Stomach (tissue), 9 donors: ENCODE measurements around the gene MYL3. TPM values are rescaled to one million over a fixed set of nuclear protein-coding genes. Genes with fewer than 3 reads are reported as not detected.

ENCODE experiments used
- DNase-seq, 2 donors: peaks; one replicate each; pipeline versions ENCODE4 v3.0.0 to v3.0.0-alpha.2; 2013 to 2019
- H3K27ac ChIP-seq, 5 donors: fragments of 200-600 bp in 4 of 5; sonication (generic) in 4 of 5; one replicate each; pipeline ENCODE4 v1.5.1; 2013 to 2019; ENCODE audit warnings: mild to moderate bottlenecking in 1 of 5, moderate library complexity in 1 of 5
- H3K27me3 ChIP-seq, 3 donors: fragments of 200-600 bp; sonication (generic); one replicate each; pipeline ENCODE4 v1.5.1; 2017 to 2019; ENCODE audit warnings: mixed run types in 1 of 3
- H3K36me3 ChIP-seq, 4 donors: fragments of 200-600 bp; sonication (generic); 1 replicate in 3 of 4; 2 replicates in 1 of 4; pipeline ENCODE4 v1.5.1; 2016 to 2019
- H3K4me1 ChIP-seq, 4 donors: fragments of 200-600 bp; sonication (generic); one replicate each; pipeline ENCODE4 v1.5.1; 2016 to 2019
- H3K4me3 ChIP-seq, 4 donors: fragments of 200-600 bp; sonication (generic) in 3 of 4; one replicate each; pipeline ENCODE4 v1.5.1; 2016 to 2019; ENCODE audit warnings: mild to moderate bottlenecking in 1 of 4
- H3K9me3 ChIP-seq, 4 donors: fragments of 200-600 bp; sonication (generic); one replicate each; pipeline ENCODE4 v1.5.1; 2016 to 2019
- EP300 ChIP-seq: sonication (generic); formaldehyde crosslinking; IDR thresholded peaks from one replicate; pipeline ENCODE4 v1.6.1; 2017; ENCODE audit warnings: antibody characterized with exemption
- POLR2A ChIP-seq, 4 donors: fragments of 450-650 bp; IDR thresholded peaks; one replicate each; pipeline ENCODE4 v1.6.1; 2016; ENCODE audit warnings: antibody characterized with exemption in 4 of 4, control low read depth in 2 of 4, mild to moderate bottlenecking in 1 of 4, moderate library complexity in 1 of 4
- POLR2AphosphoS5 ChIP-seq, 3 donors: sonication (generic); formaldehyde crosslinking; IDR thresholded peaks; one replicate each; pipeline ENCODE4 v1.6.1; 2016; ENCODE audit warnings: antibody characterized with exemption in 3 of 3
- WGBS, 5 donors: extraction: QIAGEN DNeasy Blood & Tissue Kit in 3 of 5; methylation state at CpG; one replicate each; pipeline versions ENCODE4 v1.1.5 to v1.1.7; 2013 to 2018; 5-methylcytosine and 5-hydroxymethylcytosine counted together
- intact Hi-C: fragments of 100-400 bp; cut with DNase I; formaldehyde crosslinking; loops from one replicate; pipeline ENCODE4 v1.15.1; 2023; ENCODE audit warnings: low total_unique reads
- polyA plus RNA-seq, 3 donors: library from polyadenylated mRNA; stranded (reverse); fragments of 200-250 nt; gene quantifications; one replicate each; pipeline ENCODE4 v1.2.3, GENCODE V29; 2013
- total RNA-seq, 5 donors: library from RNA; depleted of rRNA; stranded (reverse); fragments of >200 nt; gene quantifications; one replicate each; pipeline versions ENCODE4 v1.1.0 to v1.2.3, GENCODE V29; 2014 to 2016
- TF ChIP-seq, protein P1 (sequence below), 7 experiments: fragments of 450-650 bp in 4 of 7; fragments of 200-600 bp in 3 of 7; sonication (generic) in 3 of 7; IDR thresholded peaks; one replicate each; pipeline ENCODE4 v1.5.1; 2016 to 2019; ENCODE audit warnings: antibody characterized with exemption in 7 of 7, control low read depth in 2 of 7, mild to moderate bottlenecking in 1 of 7
- donor health status: healthy with polysubstance abuse.
- donor health status: Bipolar disorder and iron deficiency.
- donor health status: healthy.

The MYL3 gene
- total and polyA plus RNA-seq, 8 donors: 1.5 to 11.5 (median 5.0) TPM; not detected in 4

DNA sequence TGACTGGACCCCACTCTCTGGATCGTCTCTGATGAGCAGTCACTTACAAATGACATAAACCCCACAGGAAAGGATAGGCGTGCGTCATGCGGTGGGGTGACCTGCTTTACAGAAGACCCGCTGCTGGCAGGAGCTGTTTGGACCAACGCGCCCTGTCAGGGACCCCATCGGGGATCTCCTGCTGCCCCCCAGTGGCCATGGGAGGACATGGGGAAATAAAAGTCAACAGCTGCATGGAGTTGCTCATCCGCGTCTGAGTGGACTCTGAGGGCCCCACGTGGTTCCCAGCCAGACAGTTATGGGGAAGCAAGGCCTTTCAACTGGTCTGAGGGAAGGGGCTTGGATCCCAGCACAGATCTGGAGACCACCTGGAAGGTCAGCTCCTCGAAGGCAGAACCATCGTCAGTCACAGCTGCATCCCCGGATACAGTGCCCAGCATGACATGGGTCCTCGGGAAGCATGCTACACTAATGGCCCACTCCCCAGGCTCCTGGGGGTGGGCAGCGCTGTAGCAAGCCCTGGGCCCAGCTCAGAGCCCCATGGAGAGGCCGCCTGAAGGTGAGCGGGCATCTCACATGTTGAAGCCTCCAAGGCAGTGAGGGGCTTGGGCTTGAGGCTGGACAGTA lies 46.4 kb upstream of the MYL3 start:
- Histone ChIP-seq H3K27ac (no peak overlapping the region), H3K4me1 (peaks cover 10 to 34% (median 20%) of the 10 kb centered on the region in 4 donors), H3K4me3 (no peak overlapping the region), H3K36me3 (no peaks in the 10 kb centered on the region), H3K9me3 (no peaks in the 10 kb centered on the region), H3K27me3 (no peaks in the 10 kb centered on the region)
- WGBS, 5 donors: 14 to 38% (median 18%) methylated on average over 9 to 18 of the region's 18 CpGs
- intact Hi-C loops: loop anchor here (5.0 kb wide), 1 partner anchor 47 kb away; the partner anchor contains the start of gene MYL3
- TF ChIP-seq POLR2A (IDR thresholded peaks at IDR 0.05) (no peak), POLR2AphosphoS5 (IDR thresholded peaks at IDR 0.05) (peak in 1 of 3 donors; percentile 10)
- TF ChIP-seq, protein P1, sequence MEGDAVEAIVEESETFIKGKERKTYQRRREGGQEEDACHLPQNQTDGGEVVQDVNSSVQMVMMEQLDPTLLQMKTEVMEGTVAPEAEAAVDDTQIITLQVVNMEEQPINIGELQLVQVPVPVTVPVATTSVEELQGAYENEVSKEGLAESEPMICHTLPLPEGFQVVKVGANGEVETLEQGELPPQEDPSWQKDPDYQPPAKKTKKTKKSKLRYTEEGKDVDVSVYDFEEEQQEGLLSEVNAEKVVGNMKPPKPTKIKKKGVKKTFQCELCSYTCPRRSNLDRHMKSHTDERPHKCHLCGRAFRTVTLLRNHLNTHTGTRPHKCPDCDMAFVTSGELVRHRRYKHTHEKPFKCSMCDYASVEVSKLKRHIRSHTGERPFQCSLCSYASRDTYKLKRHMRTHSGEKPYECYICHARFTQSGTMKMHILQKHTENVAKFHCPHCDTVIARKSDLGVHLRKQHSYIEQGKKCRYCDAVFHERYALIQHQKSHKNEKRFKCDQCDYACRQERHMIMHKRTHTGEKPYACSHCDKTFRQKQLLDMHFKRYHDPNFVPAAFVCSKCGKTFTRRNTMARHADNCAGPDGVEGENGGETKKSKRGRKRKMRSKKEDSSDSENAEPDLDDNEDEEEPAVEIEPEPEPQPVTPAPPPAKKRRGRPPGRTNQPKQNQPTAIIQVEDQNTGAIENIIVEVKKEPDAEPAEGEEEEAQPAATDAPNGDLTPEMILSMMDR (IDR thresholded peaks at IDR 0.05): peak in 5 of 7 experiments; percentile 70 to 83 (median 73)
- DNase-seq: peak; percentile 82 to 93

DNA sequence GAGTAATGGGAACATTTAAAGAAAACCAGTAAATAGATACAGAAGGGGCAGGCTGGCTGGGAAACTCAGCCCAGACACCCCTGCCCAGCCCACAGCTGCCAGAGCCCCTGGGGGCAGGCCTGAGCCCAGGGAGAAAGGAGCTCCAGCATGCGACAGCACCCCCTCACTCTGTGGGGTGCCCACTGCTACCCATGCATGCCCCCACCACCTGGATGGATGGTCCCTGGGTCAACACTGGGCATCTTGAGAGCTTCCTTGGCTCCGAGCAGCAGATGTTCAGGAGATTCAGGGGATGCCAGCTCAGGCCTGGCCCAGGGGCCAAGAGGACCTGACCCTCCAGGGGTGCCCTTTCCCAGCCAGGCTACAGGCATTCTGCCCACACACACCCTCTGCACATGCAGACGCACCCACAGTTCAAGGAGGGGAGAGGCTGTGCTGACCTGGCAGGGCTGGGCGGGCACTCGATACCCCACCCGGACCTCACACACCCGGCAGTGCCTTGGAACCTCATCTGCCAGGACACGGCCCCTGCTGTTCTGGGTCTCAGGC lies 45.8 kb upstream of the MYL3 start:
- H3K27ac ChIP-seq: no peak overlapping the region
- peaks cover 10 to 33% (median 19%) of the 10 kb centered on the region in 4 donors for H3K4me1 ChIP-seq
- intact Hi-C loops: loop anchor here (5.0 kb wide), 1 partner anchor 47 kb away; the partner anchor contains the start of gene MYL3
- H3K4me3 ChIP-seq: no peak overlapping the region
- no peaks in the 10 kb centered on the region for H3K27me3 ChIP-seq
- DNase-seq: no peak
- no peaks in the 10 kb centered on the region for H3K36me3 ChIP-seq
- WGBS, 5 donors: 33 to 55% (median 37%) methylated on average over 5 to 8 of the region's 8 CpGs
- TF ChIP-seq, protein P1 (IDR thresholded peaks at IDR 0.05): no peak
- no peak for TF ChIP-seq POLR2A (IDR thresholded peaks at IDR 0.05)
- TF ChIP-seq POLR2AphosphoS5 (IDR thresholded peaks at IDR 0.05): no peak
- no peak for TF ChIP-seq EP300
- H3K9me3 ChIP-seq: no peaks in the 10 kb centered on the region

DNA sequence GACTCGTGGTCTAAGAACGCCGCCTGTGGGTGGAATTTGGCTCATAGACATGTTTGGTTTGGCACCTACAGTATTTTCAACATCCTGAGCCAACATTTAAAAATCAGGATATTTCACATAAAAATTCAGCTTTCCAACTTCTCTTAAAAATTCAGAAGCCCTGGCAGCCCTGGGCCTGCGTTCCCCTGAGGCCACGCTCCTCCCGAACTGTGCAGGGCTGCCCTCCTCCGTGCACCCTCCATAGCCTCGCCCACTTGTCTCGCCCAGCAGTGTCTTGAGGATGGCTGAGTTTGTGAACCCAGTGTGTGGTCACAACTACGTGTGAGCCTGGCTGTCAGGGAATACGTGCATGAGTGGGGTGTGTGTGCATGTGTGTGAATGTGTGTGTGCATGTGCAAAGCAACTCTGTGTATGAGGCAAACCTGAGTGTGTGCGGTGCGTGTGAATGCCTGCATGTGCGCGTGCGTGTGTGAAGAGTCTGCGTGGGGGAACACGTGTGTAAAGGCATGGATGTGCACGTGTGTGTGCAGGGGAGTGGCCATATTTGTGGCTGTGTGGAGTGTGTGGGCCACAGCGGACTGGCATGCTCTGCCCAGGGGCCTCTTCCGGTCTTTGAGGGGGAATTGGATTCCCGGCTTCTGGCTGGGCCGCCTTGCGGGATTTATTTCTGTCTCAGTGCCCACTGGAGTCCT lies 45.2 kb upstream of the MYL3 start:
- no peaks in the 10 kb centered on the region for H3K9me3 ChIP-seq
- WGBS, 5 donors: 53 to 66% (median 57%) methylated on average over 16 to 24 of the region's 24 CpGs
- TF ChIP-seq, protein P1 (IDR thresholded peaks at IDR 0.05): peak in 2 of 7 experiments; percentile 1 to 22
- no peak for TF ChIP-seq POLR2A (IDR thresholded peaks at IDR 0.05)
- H3K27me3 ChIP-seq: no peaks in the 10 kb centered on the region
- peak in 1 of 2 donors; percentile 43 for DNase-seq
- intact Hi-C loops: loop anchor here (5.0 kb wide), 1 partner anchor 46 kb away; the partner anchor contains the start of gene MYL3
- H3K27ac ChIP-seq: no peak overlapping the region
- peaks cover 10 to 27% (median 17%) of the 10 kb centered on the region in 4 donors for H3K4me1 ChIP-seq
- no peaks in the 10 kb centered on the region for H3K36me3 ChIP-seq
- no peak overlapping the region for H3K4me3 ChIP-seq

DNA sequence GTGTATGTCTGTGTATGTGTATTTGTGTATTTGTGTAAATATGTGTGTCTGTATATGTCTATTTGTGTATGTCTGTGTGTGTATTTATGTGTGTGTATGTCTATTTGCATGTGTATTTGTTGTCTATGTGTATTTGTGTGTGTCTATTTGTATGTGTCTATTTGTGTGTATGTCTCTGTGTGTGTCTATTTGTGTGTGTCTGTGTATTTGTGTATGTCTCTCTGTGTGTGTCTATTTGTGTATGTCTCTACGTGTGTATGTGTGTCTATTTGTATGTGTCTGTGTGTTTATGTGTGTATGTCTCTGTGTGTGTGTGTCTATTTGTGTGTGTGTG lies 44.7 kb upstream of the MYL3 start:
- Histone ChIP-seq H3K4me3 (no peak overlapping the region), H3K27me3 (no peaks in the 10 kb centered on the region), H3K9me3 (no peaks in the 10 kb centered on the region), H3K4me1 (peaks cover 10 to 22% (median 17%) of the 10 kb centered on the region in 4 donors), H3K36me3 (no peaks in the 10 kb centered on the region), H3K27ac (no peak overlapping the region)
- TF ChIP-seq EP300: no peak
- TF ChIP-seq POLR2AphosphoS5 (IDR thresholded peaks at IDR 0.05): no peak
- TF ChIP-seq, protein P1 (IDR thresholded peaks at IDR 0.05): peak in 1 of 7 experiments; percentile 21
- TF ChIP-seq POLR2A (IDR thresholded peaks at IDR 0.05): no peak
- intact Hi-C loops: loop anchor here (5.0 kb wide), 1 partner anchor 46 kb away; the partner anchor contains the start of gene MYL3
- 10 to 26% (median 19%) methylated on average over 1 of the region's 1 CpG for WGBS, 5 donors
- DNase-seq: no peak
